Measurements from ENCODE around the gene ACTN1.

Gene ACTN1

DNA sequence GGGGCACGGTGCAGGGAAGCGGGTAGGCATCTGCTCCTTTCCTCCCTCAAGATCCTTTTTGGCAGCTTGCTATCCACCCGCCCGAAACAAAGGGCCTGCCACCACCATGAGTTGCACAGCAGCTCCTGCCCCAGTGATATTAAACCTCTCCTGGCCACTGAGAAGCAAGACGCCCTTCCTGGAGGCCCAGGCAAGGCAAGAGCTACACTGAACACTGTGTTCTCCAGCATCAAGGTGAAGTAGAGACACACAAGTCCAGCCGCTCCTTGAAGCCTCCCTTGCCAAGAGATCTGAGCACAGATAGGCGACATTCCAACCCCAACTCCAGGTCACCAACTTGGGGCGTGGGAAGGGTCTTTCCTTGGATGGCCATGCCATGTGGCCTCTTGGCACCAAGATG, 70.9 kb downstream of the ACTN1 start:
- DNase-seq, result no peak

DNA sequence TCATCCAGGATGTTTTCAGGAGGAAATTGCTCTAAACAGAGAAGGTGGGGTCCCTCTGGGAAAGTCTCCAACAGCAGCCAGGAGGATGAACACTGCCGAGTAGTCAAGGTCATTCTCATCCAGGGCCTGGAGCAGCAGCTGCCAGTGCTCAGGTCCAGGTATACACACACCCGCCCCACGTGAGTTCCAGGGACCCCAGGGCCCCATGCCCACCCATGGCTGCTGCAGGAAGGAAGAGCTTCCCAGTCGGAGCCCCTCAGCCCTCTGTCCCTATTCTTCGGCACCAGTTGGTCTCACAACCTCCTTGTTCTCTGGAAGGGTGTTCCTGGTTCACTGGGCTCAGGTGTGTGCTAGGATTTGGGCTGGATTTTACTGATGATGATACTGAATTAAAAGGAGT, 72.7 kb downstream of the ACTN1 start:
- no peak for DNase-seq

DNA sequence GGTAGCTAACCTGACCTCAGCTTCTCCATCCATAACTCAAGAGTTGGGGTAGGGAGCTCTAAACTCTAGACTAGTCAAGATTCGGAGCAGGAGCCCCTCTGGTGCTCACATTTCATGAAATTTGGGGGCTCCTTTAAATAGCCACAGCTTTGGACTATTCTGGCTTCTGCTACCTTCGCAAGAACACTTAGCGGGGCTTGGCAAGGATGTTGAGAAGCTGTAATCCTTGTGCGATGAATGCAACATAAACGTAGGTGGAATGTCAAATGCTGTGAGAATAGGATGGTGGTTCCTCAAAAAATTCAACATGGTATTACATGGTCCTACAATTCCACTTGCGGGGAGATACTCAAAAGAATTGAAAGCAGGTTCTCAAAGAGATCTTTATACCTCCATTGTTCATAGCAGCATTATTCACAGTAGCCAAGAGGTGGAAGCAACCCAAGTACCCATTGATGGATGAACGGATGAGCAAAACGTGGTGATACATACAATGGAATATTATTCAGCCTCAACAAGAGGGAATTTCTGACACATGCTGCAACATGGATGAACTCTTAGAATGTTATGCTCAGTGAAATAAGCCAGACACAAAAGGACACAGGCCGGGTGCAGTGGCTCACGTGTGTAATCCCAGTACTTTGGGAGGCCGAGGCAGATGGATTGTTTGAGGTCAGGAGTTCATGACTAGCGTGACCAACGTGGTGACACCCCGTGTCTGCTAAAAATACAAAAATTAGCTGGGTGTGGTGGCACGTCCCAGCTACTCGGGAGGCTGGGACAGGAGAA, 73.8 kb downstream of the ACTN1 start:
- DNase-seq, result no peak

DNA sequence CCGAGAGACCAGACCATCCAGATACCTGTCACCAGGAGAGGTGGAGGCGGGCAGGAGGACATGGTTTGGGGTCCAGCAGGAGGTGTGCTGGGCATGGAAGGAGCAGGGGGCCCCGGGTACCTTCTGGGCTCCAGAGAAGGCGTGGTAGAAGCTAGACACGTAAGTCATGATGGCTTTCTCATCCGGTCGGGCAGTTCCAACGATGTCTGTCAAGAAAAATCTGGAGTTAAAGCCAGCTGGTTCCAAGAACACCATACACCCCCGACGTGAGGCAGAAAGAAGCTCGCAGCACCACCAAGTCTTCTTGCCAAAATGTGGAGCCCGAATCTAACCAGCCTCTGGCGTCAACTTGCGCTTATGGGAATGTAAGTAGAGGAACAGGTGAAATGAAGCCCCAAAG, 76.7 kb downstream of the ACTN1 start:
- DNase-seq, result no peak

DNA sequence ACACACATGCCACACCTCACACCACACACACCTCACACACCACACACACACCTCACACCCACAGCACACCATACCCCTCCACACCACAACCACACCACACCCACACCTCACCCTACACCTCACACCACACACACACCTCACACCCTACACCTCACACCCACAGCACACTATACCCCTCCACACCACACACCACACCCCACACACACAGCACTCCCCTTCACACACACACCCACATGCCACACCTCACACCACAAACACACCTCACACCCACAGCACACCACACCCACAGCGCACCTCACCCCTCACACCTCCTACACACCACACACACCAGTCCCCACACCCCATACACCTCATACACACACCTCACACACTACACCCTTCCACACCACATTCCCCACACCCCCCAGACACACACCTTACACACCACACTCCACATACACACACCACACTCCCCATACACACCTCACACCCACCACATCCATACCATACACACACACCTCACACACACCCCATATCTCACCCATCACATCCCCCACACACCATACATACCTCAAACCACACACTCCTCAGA, 80.0 kb downstream of the ACTN1 start:
- DNase-seq, result no peak

DNA sequence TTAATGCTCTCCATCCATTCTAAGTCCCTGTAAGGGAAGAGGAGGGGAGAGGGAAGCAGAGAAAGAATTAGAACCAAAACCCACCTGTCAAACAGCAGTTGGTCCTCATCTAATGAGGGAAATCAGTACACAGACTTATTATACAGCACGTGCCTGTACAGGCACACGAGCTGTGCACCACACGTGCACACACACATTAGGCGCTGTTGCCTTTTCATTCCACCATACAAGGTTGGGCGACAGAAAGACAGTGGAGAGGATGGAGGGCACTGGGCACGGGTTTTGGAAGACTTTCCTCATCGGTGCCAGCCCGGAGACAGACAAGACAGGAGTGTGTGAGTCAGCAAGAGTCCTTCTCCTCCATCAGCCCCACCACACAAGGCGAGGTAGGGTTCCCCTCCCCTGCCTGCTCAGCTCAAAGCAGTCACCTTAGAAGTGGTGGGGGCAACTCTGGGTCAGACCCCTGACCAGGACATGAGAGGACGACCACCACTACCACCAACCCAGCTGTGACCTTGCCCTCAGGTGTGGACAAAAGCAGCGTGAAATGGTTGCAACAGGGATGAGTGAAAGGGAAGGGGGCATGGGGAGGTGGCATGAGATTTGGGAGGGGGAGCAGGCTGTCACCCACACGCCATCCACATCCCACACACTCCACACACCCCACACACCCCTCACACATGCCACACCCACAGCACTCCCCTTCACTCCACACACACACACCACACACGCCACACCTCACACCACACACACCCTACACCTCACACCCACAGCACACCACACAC, 80.7 kb downstream of the ACTN1 start:
- no peak for DNase-seq

DNA sequence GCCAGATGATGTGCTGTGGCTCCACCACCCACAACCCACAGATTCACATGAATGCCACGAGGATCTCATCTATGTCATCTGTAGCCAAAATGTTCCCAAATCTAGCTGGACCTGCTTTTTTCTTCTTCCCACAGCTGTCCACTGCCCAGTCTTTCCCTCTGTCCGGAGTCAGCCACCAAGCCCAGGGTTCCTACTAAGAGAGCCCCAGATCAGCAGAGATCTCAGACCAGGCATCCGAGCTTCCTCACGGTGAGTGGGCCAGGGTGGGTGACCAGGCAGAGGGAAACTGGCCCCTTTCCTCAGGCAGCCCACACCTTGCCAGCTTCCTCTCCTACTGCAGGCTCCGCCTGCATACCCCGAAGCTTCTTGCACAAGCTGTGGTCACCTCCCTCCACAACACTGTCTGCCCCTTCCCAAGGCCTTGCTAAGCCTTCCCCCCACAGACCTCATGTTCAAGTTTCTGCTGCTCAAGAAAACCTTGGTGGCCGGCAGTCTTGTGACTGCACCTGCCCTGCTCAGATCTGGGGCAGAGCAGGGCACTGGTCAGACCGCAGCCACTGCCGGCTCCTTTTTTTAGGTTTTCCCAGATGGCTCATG, 81.4 kb downstream of the ACTN1 start:
- DNase-seq, result no peak

DNA sequence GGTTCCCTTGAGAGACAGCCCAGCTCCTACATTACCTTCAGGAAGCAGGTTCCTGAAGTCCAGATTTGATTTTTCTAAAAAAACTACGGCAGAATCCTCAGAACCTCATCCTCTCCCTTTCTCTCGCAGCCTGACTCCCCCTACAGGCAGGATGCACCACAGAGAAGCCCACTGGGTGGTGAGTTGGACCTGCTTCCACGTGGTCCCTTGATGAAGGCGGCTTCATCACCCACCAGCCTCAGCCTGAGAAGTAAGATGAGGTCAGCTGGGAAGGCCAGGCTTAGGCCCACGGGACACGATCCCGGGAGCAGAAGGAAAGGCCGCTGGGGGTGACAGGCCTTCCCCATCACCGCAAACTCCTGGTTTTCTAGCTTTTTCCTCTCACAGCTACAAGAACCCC, 83.0 kb downstream of the ACTN1 start:
- DNase-seq, result no peak

DNA sequence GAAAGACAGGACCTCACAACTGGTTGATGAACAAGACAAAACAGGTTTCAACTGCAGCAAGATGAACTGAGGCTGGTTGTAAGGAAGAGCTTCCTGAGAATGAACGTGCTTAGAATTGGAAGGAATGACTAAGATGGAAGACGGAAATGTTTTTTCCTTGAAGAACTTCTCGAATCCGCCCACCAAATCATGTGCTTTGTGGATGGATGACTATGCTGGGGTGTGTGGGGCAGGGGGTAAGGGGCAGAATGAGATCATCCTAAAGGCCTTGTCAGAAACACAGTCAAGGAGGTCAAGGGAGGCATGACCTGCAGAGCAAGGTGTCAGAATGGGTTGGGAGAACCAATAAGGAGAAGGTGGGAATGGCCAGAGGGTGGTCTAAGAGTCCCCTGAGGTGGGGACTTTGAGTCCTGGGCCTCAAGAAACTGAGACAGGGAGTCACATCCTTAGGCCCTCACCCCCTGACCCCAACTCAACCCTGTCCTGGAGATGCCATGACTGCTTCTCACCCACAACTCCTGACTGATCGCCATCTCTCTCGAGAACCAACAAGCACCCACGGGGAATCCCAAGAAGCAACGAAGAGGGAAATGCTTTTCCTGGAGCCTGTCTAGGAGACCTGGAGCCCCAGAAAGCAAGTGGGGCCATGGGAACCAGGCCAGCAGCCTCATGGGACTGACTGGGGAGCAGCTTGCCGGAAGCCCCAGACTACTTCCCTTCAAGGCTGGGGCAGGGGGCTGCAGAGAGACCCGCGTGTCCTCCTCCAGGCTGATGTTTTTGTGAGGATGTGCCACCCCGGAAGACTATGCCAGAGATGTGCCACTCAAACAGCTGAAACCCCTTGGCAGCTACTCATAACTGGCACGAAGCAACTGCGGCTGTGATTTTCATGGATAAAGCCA, 84.0 kb downstream of the ACTN1 start:
- no peak for DNase-seq

DNA sequence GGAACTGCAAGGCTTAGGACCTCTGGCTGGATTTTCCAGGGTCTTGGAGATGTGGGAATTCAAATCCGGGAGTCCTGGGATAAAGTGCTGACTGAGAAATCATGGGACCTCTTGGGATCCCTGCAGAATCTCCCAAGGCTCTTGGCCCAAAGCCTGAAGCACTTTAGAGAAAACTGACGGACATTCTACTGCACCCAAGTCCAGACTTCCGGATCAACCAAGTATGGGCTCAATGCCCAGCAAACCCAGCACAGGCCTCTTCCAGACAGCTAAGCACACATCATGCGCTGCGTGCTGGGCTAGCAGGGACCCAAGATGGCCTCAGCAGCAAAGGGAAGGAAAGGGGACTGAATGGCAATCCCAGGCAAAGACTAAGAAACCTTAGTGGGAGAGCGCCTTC, 85.0 kb downstream of the ACTN1 start:
- no peak for DNase-seq

DNA sequence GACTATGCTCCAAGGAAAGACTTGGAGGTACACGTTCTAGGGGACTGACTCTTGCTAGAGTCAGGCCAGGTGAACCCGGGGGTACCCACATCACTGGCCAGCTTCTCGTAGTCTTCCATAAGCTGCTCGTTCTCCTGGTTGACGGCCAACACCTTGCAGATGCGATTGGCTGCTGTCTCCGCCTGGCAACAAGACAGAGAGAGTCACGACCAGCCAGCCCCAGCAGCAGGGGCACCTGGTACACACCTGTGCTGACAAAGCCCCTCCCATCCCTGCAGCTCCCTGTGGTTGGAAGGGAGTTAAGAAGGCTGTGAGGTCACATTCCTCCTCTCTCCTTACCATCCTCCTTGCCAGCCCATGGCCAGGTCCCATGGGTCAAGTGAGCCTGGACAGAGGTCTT, 85.5 kb downstream of the ACTN1 start:
- no peak for DNase-seq

DNA sequence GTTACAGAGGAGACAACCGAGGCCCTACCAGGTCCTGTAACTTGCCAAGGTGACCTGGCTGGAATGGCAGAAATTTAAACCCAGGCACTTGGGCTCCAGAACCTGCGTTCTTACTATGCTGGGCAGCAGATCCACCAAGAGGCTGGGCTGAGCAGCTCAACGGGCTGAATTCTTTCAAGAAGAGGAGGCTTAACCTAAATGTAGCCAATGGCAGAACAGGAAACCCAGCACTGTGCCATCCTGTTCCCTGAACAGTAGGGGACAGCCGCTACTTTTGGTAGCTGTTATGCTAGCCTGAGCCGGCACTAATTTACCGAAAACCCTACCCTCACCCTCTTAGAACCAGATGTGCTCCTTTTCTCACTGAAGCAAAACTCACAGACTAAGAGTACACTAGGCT, 86.1 kb downstream of the ACTN1 start:
- no peak for DNase-seq

DNA sequence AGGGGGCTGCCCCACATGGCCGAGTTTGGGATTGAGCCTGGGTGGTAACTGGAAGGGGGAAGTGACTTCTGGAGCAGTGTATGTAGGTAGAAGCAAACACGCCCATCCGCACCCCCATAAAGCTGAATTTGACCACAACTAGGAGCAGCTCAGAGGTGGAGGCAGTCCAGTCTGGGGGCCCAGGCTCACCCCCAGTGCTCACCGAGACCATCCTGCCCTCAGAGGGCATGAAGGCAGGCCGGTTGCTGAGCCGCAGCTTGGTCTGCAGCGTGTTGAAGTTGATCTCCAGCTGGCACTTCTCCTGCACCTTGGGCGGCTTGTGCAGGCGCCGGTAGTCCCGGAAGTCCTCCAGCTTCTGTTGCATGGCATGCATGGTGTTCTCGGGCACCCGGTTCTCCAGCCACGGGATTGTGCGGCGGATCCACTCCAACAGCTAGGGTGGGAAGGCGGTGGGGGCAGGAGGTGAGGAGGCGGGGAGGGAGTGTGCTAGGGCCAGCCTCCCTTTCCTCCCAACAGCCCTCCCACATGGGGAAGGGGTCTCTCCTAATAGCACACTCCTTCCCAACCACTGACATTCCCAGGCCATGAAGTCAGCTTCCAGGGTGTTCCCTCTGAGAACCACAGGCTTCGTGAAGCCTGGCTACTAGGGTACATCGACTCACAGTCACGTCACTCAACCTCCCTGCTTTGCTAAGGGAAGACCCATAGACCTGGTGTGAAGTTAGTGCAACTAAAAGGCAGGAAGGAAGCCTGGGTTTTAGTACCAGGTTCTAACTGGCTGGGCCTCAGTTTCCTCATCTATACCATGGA, 87.0 kb downstream of the ACTN1 start:
- no peak for DNase-seq

DNA sequence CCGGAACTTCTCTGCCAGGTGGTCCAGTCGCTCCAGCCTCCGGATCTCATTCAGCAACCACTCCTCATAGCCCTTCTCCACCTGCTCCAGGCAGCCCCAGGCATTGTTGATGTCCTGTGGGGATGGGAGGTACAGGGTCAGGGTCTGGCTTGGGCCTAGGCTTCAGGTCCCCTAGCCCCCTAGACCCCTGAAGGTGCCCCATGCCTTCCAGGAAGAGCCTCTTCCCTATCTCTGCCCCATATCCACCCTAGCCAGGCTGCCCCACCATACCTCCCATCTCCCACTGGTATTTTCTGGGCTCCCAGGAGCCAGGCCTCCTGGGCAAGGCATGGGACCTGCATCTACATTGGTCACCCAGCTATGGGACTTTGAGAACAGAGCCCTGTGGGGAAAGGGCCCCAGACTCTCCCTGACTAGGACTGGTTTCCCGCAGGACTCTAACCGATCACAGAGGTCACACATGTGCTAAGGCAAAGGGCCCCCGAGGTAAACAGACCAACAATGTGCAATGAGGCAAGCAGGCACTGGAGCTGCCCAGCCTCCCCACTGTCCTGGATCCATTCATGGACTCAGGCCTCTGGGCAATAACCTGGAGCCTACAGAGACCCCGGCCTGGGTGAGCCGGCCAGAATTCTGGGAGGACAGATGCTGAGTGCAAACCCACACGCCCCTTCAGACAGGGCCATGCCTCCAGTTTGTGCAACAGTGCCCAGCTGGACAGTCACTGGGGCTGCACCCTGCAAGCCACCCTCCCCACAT, 88.8 kb downstream of the ACTN1 start:
- no peak for DNase-seq

DNA sequence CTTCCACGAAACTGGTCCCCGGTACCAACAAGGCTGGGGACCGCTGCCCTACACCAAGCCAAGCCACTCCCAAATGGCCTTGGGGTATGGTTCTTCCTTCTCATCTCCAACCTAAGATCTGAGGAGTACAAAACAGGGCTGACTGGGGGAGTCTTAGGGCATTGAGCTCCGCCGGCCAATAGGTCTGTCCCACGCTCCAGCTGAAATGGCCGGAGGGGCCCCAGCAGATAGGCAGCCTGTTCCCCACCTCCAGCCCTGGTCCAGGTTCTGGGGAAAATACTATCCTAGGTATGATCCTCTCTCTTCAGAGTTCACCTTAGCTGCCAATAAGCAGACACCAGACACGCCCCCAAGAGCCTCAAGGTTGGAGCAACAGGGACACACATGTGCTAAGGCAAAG, 90.2 kb downstream of the ACTN1 start:
- no peak for DNase-seq

DNA sequence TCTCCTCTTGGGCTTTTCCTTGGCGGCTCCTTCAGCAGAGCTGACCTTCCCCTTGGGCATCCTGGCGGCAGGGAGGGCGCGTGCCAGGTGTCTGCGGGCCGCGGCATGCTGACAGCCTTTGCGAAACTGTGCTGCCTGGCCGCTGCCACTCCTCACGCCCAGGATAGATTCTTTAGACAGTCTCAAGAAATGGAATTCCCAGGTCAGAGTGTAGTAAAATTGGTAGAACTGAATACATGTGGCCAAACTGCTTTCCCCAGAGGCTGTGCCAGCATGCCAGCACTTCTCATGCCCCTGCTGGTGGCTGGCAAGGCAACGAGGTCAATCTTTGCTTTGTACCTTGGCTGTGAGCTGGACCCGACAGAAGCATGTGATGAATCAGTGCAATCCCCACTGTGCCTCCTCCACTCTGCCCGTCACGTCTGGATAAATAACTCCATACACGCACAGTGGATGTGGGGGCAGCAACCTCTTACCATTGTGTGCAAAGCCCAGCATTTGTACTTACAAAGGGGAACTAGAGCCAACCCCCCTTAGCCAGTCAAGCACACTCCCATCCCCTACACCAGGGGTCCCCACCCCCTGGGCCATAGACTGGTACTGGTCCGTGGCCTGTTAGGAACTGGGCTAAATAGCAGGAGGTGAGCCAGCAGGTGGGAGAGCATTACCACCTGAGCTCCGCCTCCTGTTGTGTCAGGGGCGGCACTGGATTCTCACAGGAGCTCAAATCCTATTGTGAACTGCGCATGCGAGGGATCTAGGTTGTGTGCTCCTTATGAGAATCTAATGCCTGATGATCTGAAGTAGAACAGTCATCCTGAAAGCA, 90.9 kb downstream of the ACTN1 start:
- DNase-seq, result no peak

DNA sequence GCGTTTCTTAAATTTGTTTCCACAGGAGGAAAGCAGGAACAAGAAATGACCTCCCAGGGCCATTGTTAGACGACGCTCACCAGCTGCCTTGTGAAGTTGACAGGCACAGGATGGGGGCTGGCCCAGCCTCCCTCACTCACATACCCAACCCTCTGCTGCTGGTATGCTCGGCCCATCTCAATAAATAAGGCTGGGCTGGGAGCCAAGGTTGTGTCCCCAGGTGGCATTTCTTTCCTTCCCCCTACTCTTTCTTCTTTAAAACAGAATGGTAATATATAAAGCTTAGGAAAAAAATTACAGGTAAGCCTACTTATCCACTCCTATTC, 93.0 kb downstream of the ACTN1 start:
- DNase-seq, result peak; percentile 62

DNA sequence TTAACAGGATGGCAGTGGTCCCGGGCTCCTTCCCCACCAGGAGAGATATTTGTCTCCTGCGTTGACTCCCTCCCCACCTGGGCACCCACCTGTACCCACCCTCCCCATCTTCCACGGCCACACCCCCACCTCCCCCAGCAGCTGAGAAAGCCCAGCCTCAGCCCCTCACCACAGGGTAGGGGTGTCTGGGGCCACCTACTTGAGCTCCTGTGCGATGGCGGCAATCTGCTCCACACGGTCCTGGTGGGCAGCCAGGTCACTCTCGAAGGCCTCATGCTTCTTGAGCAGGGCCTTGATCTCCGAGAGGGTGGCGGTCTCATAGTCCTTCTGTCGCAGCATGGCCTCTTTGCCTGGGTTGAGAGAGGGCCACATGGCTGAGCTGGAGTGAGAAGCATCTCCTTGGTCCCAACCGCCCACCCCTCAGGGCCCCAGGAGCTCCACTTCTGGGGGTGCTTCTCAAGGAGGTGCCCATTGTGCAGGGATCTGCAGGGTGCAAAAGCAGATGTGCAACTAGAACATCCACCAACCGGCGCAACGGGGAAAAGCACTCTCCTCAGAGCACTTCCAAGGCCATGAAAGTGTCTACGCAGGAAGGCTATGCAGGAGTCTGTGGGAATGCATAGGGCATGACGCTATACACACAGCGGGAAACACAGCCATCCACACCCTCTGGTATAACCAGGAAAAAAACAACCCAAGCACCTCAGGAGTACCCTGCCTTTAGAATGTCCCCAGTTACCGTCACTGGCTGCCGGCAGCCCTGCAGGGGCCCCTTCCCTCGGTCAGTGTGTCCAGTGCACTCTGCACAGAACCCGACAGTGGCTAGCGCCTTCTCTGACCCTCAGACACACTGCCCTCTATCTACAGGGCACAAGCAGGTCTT, 93.6 kb downstream of the ACTN1 start:
- DNase-seq, result no peak
